AG04450 (cell line): ENCODE data around the gene ZCCHC24. TPM values are rescaled to one million over a fixed set of nuclear protein-coding genes. Genes with fewer than 3 reads are reported as not detected.

Source experiments
- CTCF ChIA-PET: fragments of 300-600, 350-600 bp; formaldehyde crosslinking; extraction: SDS; loops from one replicate; lab custom pipeline; 2022; ENCODE audit warnings: antibody characterized with exemption, inconsistent platforms; lab: Charles Lee
- POLR2A ChIA-PET: fragments of 350-600 bp; formaldehyde crosslinking; extraction: SDS; loops from one replicate; lab custom pipeline; 2021; ENCODE audit warnings: antibody characterized with exemption, inconsistent platforms; lab: Yijun Ruan, JAX
- DNase-seq: peaks from one replicate; pipeline ENCODE4 v3.0.0-alpha.2; 2011; ENCODE audit warnings: low read depth, low spot score
- H3K27ac ChIP-seq: one replicate; pipeline ENCODE4 v1.5.1; 2012; ENCODE audit warnings: low read depth, low read length, control low read depth
- H3K27me3 ChIP-seq: one replicate; pipeline ENCODE4 v1.6.0; 2012; ENCODE audit warnings: low read length; ENCODE audit not compliant: control insufficient read depth, insufficient read depth
- H3K4me3 ChIP-seq: 2 replicates; pipeline ENCODE4 v1.5.1; 2011; ENCODE audit warnings: mild to moderate bottlenecking, low read depth, low read length, control low read depth
- H3K9me3 ChIP-seq: 2 replicates; pipeline ENCODE4 v1.5.1; 2012; ENCODE audit warnings: low read length; ENCODE audit not compliant: control insufficient read depth, insufficient read depth
- polyA plus RNA-seq: library from polyadenylated mRNA; depleted of rRNA; stranded (reverse); fragments of >200 nt; gene quantifications from 2 replicates; pipeline ENCODE4 v1.2.3, GENCODE V29; 2011
- TF ChIP-seq, protein P1 (sequence below): IDR thresholded peaks from 2 replicates; pipeline ENCODE4 v1.5.1; 2011; ENCODE audit warnings: low read depth, low read length, control low read depth, inconsistent platforms

ZCCHC24 gene
- polyA plus RNA-seq, 1 experiment = 37.4 TPM

DNA sequence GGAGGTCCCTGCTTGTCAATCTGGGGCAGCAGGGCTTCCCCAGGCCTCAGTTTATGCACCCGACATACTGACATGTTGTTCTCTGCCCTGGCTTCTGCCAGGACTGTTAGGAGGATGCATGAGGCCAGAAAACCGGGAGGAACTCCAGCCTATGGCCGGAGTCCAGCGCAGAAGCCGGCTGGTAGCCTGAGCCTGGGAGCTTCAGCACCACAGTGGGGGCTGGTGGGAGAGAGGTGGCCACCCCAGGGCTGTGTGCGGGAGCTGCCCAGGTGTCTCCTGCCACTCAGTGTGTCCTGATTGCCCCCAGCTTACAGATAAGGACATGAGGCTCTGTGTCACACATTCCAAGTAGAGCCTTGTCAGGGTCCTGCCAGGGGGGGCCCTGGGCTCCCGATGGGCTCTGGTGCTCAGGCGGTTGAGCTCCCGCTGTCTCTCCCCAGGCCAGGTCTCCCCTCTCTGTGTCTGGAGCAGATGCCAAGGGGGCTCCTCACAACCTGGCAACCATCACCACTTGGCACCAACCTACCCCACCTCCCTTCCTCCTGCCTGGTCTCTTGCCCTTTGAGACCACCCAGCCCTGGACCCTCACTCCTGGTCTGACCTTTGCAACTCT lies 65.8 kb downstream of the ZCCHC24 start:
- TF ChIP-seq, protein P1, sequence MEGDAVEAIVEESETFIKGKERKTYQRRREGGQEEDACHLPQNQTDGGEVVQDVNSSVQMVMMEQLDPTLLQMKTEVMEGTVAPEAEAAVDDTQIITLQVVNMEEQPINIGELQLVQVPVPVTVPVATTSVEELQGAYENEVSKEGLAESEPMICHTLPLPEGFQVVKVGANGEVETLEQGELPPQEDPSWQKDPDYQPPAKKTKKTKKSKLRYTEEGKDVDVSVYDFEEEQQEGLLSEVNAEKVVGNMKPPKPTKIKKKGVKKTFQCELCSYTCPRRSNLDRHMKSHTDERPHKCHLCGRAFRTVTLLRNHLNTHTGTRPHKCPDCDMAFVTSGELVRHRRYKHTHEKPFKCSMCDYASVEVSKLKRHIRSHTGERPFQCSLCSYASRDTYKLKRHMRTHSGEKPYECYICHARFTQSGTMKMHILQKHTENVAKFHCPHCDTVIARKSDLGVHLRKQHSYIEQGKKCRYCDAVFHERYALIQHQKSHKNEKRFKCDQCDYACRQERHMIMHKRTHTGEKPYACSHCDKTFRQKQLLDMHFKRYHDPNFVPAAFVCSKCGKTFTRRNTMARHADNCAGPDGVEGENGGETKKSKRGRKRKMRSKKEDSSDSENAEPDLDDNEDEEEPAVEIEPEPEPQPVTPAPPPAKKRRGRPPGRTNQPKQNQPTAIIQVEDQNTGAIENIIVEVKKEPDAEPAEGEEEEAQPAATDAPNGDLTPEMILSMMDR = no peak
- CTCF ChIA-PET = interaction anchor here (0.8 kb wide), 2 partner anchors 88 to 109 kb away, joined by 3 read pairs; no protein-coding TSS in a partner anchor
- POLR2A ChIA-PET = interaction anchor here (0.9 kb wide), 1 partner anchor 20 kb away, joined by 3 read pairs; no protein-coding TSS in a partner anchor
- Histone ChIP-seq H3K27ac (peak overlapping the region; percentile 68), H3K27me3 (no peaks in the 10 kb centered on the region), H3K9me3 (no peaks in the 10 kb centered on the region; the same call in 1 of the 2 replicates), H3K4me3 (no peak overlapping the region)
- no peak for DNase-seq

DNA sequence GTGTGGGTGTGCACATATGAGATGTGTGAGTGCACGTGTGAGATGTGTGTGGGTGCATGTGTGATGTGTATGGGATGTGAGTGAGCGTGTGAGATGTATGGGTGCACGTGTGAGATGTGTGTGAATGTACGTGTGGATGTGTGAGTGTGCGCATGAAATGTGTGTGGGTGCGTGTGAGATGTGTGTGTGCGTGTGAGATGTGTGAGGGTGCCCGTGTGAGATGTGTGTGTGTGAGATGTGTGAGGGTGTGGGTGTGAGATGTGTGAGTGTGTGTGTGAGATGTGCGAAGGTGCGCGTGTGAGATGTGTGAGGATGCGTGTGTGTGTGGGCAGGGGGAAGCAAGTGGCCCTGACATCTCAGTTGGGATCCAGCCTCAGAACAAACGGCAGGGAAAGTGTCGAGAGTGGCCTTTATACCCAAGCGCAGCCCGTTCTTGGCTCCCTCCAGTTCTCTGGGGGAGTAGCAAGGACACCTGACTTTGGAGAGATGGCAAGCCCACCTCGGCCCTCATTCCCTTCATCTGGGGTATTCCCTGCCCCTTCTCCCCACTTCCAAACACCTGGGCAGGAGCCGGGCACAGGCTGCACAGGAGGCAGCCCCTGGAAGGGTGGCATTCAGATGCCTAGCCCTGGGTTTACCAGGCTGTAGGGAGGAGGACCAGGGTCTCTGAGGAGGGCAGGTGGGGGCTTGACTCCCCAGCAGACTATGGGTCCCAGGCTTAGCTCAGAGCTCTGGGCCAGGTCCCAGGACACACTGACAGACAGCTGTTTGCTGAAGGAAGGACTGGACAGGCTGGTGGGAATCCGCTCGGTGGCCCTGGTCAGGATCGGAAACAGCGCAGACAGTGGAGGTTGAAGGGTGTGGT lies 66.5 kb downstream of the ZCCHC24 start:
- POLR2A ChIA-PET = no interaction called here
- no peaks in the 10 kb centered on the region for H3K27me3 ChIP-seq
- no peak overlapping the region for H3K27ac ChIP-seq
- no peak for DNase-seq
- CTCF ChIA-PET = no interaction called here
- H3K4me3 ChIP-seq = no peak overlapping the region
- TF ChIP-seq, protein P1 = no peak
- H3K9me3 ChIP-seq = no peaks in the 10 kb centered on the region; the same call in 1 of the 2 replicates

DNA sequence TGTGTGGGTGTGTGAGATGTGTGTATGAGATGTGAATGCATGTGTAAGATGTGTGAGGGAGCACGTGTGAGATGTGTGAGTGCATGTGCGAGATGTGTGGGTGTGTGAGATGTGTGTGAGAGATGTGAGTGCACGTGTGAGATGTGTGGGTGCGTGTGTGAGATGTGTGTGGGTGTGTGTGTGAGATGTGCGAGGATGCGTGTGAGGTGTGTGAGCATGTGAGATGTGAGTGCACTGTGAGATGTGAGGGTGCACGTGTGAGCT lies 67.1 kb downstream of the ZCCHC24 start:
- CTCF ChIA-PET = no interaction called here
- Histone ChIP-seq H3K4me3 (no peak overlapping the region), H3K9me3 (no peaks in the 10 kb centered on the region; the same call in 1 of the 2 replicates), H3K27ac (no peak overlapping the region), H3K27me3 (no peaks in the 10 kb centered on the region)
- TF ChIP-seq, protein P1 = no peak
- POLR2A ChIA-PET = no interaction called here
- no peak for DNase-seq

DNA sequence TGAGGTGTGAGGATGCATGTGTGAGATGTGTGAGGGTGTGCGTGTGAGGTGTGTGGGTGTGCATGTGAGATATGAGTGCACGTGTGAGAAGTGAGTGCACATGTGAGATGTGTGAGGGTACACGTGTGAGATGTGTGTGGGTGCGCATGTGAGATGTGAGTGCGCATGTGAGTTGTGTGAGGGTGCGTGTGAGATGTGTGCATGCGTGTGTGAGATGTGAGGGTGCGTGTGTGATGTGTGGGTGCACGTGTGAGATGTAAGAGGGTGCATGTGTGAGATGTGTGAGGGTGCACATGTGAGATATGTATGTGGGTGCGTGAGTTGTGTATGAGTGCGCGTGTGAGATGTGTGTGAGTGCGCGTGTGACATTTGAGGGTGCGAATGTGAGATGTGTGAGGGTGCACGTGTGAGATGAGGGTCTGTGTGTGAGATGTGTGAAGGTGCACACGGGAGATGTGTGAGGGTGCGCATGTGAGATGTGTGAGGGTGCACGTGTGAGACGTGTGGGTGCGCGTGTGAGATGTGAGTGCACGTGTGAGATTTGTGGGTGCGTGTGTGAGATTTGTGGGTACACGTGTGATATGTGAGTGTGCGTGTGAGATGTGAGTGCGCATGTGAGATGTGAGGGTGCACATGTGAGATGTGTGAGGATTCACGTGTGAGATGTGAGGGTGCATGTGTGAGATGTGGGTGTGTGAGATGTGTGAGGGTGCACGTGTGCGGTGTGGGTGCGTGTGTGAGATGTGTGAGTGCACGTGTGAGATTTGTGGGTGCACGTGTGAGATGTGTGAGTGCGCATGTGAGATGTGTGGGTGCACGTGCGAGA lies 67.7 kb downstream of the ZCCHC24 start:
- H3K27me3 ChIP-seq = no peaks in the 10 kb centered on the region
- H3K9me3 ChIP-seq = no peaks in the 10 kb centered on the region; the same call in 1 of the 2 replicates
- CTCF ChIA-PET = no interaction called here
- no peak for DNase-seq
- POLR2A ChIA-PET = no interaction called here
- H3K4me3 ChIP-seq = no peak overlapping the region
- H3K27ac ChIP-seq = no peak overlapping the region
- TF ChIP-seq, protein P1 = no peak
